Right cardiac atrium (tissue), 5 donors: ENCODE results near the gene LYZL4. TPM values are rescaled to one million over a fixed set of nuclear protein-coding genes. Genes with fewer than 3 reads are reported as not detected.

Source experiments
- ATAC-seq, 2 donors: fragments of 200-7000 bp; cut with Tn5 transposase; one replicate each; pipeline versions ENCODE4 v1.8.0 to v1.9.1; 2020; ENCODE audit warnings: moderate library complexity in 2 of 2, mild to moderate bottlenecking in 1 of 2
- DNase-seq, 3 donors: peaks; one replicate each; pipeline ENCODE4 v3.0.0-alpha.2; 2020
- H3K27ac ChIP-seq: one replicate; pipeline ENCODE4 v1.5.1; 2013; ENCODE audit warnings: mild to moderate bottlenecking, low read length, control low read depth, moderate library complexity
- H3K27me3 ChIP-seq: one replicate; pipeline ENCODE4 v1.6.1; 2013; ENCODE audit not compliant: control insufficient read depth, insufficient read depth
- H3K4me1 ChIP-seq: one replicate; pipeline ENCODE4 v1.6.1; 2013; ENCODE audit warnings: low read length; ENCODE audit not compliant: control insufficient read depth, insufficient read depth
- H3K4me3 ChIP-seq: one replicate; pipeline ENCODE4 v1.5.1; 2013; ENCODE audit warnings: low read length, control low read depth
- H3K9me3 ChIP-seq: one replicate; pipeline ENCODE4 v1.6.1; 2013; ENCODE audit warnings: low read length; ENCODE audit not compliant: control insufficient read depth
- WGBS: extraction: QIAGEN DNeasy Blood & Tissue Kit; methylation state at CpG from one replicate; pipeline ENCODE4 v1.1.7; 2013; 5-methylcytosine and 5-hydroxymethylcytosine counted together
- intact Hi-C, 4 donors: fragments of 100-400 bp; cut with DNase I; formaldehyde crosslinking; loops; one replicate each; pipeline versions ENCODE4 v1.11.0 to v1.14.0; 2022 to 2023
- polyA plus RNA-seq: library from polyadenylated mRNA; stranded (reverse); fragments of 200-250 nt; gene quantifications from one replicate; pipeline ENCODE4 v1.2.3, GENCODE V29; 2013
- total RNA-seq, 4 donors: library from RNA; stranded (reverse); fragmentation: NEBNext Ultra II Directional; extraction: Animal tissue kit (Norgen Biotek cat#: 25700); gene quantifications; one replicate each; pipeline ENCODE4 v1.2.1, GENCODE V29; 2021
- donor health status: healthy with polysubstance abuse.
- donor health status: DM: no; HTN: yes; CAD: no.
- donor health status: DM: no; HTN: no; CAD: no.
- donor health status: DM: no; HTN: yes; CAD: no; lungs with severe emphysema.
- donor health status: DM: yes; HTN: yes; CAD: no.

LYZL4 gene
- total and polyA plus RNA-seq, 5 donors: not detected

- DNase-seq (no peak), ATAC-seq (no peak)
- H3K27me3 ChIP-seq: no peaks in the 10 kb centered on the region
- H3K9me3 ChIP-seq: no peaks in the 10 kb centered on the region
- no peak overlapping the region for H3K27ac ChIP-seq
- intact Hi-C loops: no loop called here
- 87% methylated on average over 7 of the region's 7 CpGs for WGBS
- H3K4me3 ChIP-seq: no peak overlapping the region
- no peaks in the 10 kb centered on the region for H3K4me1 ChIP-seq
Observed at GRCh38 chr3:42425736-42426407, 15.5 kb upstream of the LYZL4 start.

- no peak overlapping the region for H3K27ac ChIP-seq
- no peaks in the 10 kb centered on the region for H3K4me1 ChIP-seq
- ATAC-seq: no peak
- H3K9me3 ChIP-seq: no peaks in the 10 kb centered on the region
- 87% methylated on average over 3 of the region's 3 CpGs for WGBS
- no peaks in the 10 kb centered on the region for H3K27me3 ChIP-seq
- intact Hi-C loops: no loop called here
- no peak for DNase-seq
- no peak overlapping the region for H3K4me3 ChIP-seq
Observed at GRCh38 chr3:42424911-42425310, 14.5 kb upstream of the LYZL4 start.

- ATAC-seq (no peak), DNase-seq (no peak)
- H3K4me1 ChIP-seq: no peaks in the 10 kb centered on the region
- intact Hi-C loops: no loop called here
- WGBS: 81% methylated on average over 20 of the region's 20 CpGs
- H3K27me3 ChIP-seq: no peaks in the 10 kb centered on the region
- H3K27ac ChIP-seq: no peak overlapping the region
- no peak overlapping the region for H3K4me3 ChIP-seq
- H3K9me3 ChIP-seq: no peaks in the 10 kb centered on the region
Observed at GRCh38 chr3:42421818-42422796, 11.7 kb upstream of the LYZL4 start.

- Histone ChIP-seq H3K27ac (no peak overlapping the region), H3K9me3 (no peaks in the 10 kb centered on the region), H3K27me3 (no peaks in the 10 kb centered on the region), H3K4me3 (no peak overlapping the region), H3K4me1 (no peaks in the 10 kb centered on the region)
- intact Hi-C loops: no loop called here
- peak in 1 of 2 donors; percentile 71 for ATAC-seq
- peak in 1 of 3 donors; percentile 60 for DNase-seq
- 52% methylated on average over 1 of the region's 1 CpG for WGBS
Observed at GRCh38 chr3:42419563-42419962, 9.2 kb upstream of the LYZL4 start.

DNA sequence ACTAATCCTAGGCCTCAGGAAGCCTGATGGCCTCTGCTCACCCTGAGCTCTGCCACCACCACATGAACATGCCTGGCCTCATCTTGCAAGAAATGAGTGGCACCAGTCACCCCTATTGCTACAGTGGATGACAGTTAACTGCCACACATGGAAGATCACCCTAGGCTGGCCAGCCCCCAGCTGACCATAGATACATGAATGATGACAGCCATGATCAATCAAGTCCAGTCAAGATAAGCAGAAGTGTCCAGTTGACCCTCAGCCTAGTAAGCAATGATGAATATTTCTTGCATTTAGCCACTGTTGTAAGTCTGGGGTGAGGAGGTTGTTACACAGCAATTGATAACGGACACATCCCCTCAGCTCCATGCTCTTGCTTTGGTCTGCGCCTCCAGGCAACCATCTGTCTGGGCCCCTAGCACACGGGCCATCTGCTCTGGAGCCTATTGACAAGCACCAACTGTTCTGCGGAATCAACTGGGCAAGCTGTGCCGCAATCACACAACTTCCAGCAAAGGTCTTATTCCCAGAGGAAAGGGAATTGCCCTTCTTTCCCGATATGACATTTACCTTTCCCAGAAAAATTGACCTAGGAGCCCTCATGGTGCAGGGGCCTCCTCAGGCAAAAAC is 2.2 kb upstream of the LYZL4 start:
- H3K9me3 ChIP-seq: no peaks in the 10 kb centered on the region
- H3K4me1 ChIP-seq: no peaks in the 10 kb centered on the region
- no peak overlapping the region for H3K27ac ChIP-seq
- H3K4me3 ChIP-seq: no peak overlapping the region
- DNase-seq: no peak
- intact Hi-C loops: no loop called here
- no peak for ATAC-seq
- H3K27me3 ChIP-seq: no peaks in the 10 kb centered on the region
- 90% methylated on average over 6 of the region's 6 CpGs for WGBS

DNA sequence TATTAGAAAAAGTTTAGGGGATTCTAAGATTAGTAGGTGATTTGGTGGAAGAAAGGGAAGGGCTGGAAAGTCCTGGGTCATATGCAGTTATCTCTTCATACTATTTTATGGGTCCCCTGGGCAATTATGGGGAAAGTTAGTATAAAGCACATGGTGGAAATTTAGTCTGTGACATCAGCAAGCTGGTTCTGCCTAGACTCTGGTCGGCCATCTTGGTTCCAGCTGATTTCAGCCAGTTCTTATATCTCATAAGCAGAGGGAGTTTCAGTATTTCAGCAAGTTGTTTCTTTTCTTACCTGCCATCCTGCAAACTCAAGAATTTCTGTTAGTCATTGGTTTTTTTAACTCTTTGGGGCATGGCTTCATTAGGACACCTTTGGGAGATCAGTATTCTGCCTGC is 1.0 kb upstream of the LYZL4 start:
- WGBS: 86% methylated on average over 1 of the region's 1 CpG
- Histone ChIP-seq H3K27ac (no peak overlapping the region), H3K4me1 (no peaks in the 10 kb centered on the region), H3K27me3 (no peaks in the 10 kb centered on the region), H3K4me3 (no peak overlapping the region), H3K9me3 (no peaks in the 10 kb centered on the region)
- ATAC-seq (no peak), DNase-seq (no peak)
- intact Hi-C loops: no loop called here

- H3K9me3 ChIP-seq: no peaks in the 10 kb centered on the region
- intact Hi-C loops: no loop called here
- H3K4me1 ChIP-seq: no peaks in the 10 kb centered on the region
- H3K27ac ChIP-seq: no peak overlapping the region
- H3K4me3 ChIP-seq: no peak overlapping the region
- ATAC-seq (no peak), DNase-seq (no peak)
- no peaks in the 10 kb centered on the region for H3K27me3 ChIP-seq
- 81% methylated on average over 2 of the region's 2 CpGs for WGBS
Observed at GRCh38 chr3:42408156-42408555, 2.3 kb downstream of the LYZL4 start.

DNA sequence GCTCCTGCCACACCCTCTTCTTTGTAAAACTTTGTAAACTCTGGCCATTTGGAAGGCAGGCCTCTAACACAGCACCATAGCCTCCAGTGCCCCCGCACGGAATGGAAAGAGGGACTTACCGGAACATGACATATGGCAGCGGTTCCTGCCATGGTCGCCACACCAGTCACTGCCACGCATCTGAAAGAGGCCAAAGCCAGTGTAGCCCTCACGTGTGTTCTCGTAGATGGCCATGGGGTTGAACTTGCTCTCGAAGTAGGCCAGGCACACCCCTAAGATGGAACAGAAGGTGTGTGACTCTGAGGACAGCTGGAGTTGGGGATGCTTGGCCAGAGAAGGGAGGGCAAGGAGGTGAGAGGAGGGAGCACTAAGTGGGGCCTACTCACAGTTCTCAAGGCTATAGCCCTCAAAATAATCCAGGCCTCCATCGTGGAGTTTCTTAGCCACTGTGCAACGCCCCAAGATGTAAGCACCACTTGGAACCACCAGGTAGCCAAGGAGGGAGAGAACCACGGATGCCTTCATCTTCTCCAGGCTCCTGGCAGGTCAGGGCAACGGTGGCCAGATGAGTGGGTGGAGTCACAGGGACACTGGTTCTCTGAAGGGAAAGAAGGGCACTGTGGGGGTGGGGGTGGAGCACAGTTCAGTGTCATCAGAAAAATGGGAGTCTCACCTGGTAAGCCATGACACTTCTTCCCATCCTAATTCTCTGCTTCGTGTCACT is 3.5 kb downstream of the LYZL4 start:
- Histone ChIP-seq H3K4me1 (no peaks in the 10 kb centered on the region), H3K27ac (no peak overlapping the region), H3K9me3 (no peaks in the 10 kb centered on the region), H3K4me3 (no peak overlapping the region), H3K27me3 (no peaks in the 10 kb centered on the region)
- ATAC-seq (no peak), DNase-seq (no peak)
- 88% methylated on average over 14 of the region's 14 CpGs for WGBS
- intact Hi-C loops: no loop called here

DNA sequence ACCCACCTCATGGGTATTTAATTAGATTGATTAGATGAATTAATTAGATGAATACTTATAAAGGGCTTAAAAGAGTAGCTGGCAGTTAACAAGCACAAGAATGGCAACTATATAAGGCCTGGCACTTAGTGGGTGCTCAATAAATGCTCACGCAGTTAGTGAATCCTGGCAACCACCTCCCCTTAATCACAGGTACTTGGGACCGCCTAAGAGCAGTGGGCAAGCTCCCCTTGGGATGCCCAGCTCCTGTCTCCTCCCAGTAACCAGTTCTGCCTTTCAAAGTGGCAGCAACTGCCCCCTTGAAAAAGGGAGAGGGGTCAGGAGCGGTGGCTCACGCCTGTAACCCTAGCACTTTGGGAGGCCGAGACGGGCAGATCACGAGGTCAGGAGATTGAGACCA is 4.6 kb downstream of the LYZL4 start:
- Histone ChIP-seq H3K4me1 (no peaks in the 10 kb centered on the region), H3K4me3 (no peak overlapping the region), H3K27me3 (no peaks in the 10 kb centered on the region), H3K27ac (no peak overlapping the region), H3K9me3 (no peaks in the 10 kb centered on the region)
- intact Hi-C loops: no loop called here
- 94% methylated on average over 7 of the region's 7 CpGs for WGBS
- no peak for DNase-seq
- ATAC-seq: no peak

GRCh38 chr3:42403737-42404136 is 6.7 kb downstream of the LYZL4 start:
- no peaks in the 10 kb centered on the region for H3K9me3 ChIP-seq

More at GRCh38 chr3:42403737-42404136, 6.7 kb downstream of the LYZL4 start:
- H3K27ac ChIP-seq: no peak overlapping the region
- H3K4me3 ChIP-seq: no peak overlapping the region
- no peaks in the 10 kb centered on the region for H3K27me3 ChIP-seq
- intact Hi-C loops: no loop called here
- ATAC-seq (no peak), DNase-seq (no peak)
- H3K4me1 ChIP-seq: no peaks in the 10 kb centered on the region
- 74% methylated on average over 3 of the region's 3 CpGs for WGBS
